Epithelial cell of proximal tubule (primary cell): ENCODE results near the gene CLIC4. TPM values are rescaled to one million over a fixed set of nuclear protein-coding genes. Genes with fewer than 3 reads are reported as not detected.

ENCODE experiments used
- DNase-seq: peaks from one replicate; pipeline ENCODE4 v3.0.0-alpha.2; 2011; ENCODE audit warnings: low read depth
- H3K4me3 ChIP-seq: 2 replicates; pipeline ENCODE4 v1.5.1; 2011; ENCODE audit warnings: low read depth, mild to moderate bottlenecking, low read length
- total RNA-seq: library from RNA; depleted of rRNA; stranded (reverse); fragments of >200 nt; gene quantifications from 2 replicates; pipeline ENCODE4 v1.2.3, GENCODE V29; 2015
- TF ChIP-seq, protein P1 (sequence below): conservative IDR thresholded peaks from 2 replicates; pipeline ENCODE4 v1.5.1; 2012; ENCODE audit warnings: low read depth, mild to moderate bottlenecking, low read length

CLIC4 gene
- total RNA-seq, 1 donor from 2014 or later, result 143 TPM

DNA sequence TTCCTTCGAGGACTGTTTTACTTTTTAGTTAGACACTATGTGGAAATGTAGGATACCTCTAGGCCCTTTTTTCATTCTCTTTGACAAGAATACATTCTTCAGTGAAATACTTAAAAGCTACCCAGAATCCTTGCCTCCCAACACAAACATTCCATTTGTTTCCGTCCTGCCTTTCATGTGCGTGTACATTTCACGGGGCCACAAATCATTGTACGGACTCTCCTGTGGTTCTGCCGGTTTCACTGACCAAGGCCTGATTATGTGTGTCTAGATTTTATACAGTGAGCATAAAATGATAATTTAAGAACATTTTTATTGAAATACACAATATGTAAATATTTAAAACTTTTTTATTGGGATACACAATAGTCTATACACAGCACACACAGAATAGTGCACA, 108.4 kb downstream of the CLIC4 start:
- TF ChIP-seq, protein P1, sequence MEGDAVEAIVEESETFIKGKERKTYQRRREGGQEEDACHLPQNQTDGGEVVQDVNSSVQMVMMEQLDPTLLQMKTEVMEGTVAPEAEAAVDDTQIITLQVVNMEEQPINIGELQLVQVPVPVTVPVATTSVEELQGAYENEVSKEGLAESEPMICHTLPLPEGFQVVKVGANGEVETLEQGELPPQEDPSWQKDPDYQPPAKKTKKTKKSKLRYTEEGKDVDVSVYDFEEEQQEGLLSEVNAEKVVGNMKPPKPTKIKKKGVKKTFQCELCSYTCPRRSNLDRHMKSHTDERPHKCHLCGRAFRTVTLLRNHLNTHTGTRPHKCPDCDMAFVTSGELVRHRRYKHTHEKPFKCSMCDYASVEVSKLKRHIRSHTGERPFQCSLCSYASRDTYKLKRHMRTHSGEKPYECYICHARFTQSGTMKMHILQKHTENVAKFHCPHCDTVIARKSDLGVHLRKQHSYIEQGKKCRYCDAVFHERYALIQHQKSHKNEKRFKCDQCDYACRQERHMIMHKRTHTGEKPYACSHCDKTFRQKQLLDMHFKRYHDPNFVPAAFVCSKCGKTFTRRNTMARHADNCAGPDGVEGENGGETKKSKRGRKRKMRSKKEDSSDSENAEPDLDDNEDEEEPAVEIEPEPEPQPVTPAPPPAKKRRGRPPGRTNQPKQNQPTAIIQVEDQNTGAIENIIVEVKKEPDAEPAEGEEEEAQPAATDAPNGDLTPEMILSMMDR, result no peak
- DNase-seq, result no peak
- no peak overlapping the region for H3K4me3 ChIP-seq

DNA sequence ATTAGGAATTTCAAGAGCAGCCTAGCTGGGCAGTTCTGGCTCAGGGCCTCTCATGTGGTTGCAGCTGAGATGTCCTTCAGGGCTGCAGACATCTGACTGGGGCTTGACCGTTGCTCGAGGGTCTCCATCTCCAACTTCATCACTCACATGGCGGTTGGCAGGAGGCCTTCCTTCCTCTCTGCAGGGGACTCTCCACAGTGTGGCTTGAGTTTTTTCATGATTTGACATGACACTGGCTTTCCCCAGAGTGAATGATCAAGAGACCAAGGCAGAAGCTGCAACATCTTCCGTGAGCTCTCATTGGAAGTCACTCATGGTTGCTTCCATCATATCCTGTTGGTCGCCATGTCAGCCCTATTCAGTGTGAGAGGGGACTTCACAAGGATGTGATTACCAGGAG, 110.2 kb downstream of the CLIC4 start:
- DNase-seq, result no peak
- TF ChIP-seq, protein P1, result no peak
- H3K4me3 ChIP-seq, result no peak overlapping the region

DNA sequence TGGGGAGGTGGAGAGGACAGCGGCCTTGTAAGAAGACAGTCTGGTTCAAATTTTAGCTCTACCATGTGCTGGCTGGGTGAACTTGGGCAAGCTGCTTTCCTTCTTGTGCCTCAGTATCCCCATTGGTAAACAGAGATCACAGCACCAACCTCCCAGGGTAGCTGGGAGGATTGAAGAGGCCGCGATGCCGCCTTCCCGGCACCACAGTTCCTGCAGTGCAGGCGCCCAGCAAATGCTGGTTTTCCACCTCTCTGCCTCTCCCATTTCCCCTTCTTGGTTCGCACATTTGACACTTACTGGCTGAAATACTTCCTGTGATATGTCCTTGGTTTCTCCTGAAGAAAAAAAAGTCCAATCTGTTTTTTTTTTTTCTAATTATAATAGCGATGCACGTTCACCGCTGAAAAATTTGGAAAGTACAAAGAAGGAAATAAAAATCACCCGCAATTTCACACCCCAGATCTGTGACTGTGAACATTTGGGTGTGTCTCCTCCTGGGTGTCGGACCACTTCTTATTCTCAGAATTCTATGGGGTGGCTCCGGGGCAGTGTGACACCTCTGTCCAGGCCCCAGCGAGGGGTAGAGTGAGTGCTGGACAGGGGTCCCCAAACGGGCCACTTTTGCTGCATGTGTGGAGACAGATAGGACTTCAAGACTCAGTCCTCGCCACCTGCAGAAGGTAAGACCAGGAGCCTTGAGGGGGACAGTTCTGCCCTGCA, 111.7 kb downstream of the CLIC4 start:
- DNase-seq, result no peak
- no peak overlapping the region for H3K4me3 ChIP-seq
- TF ChIP-seq, protein P1, result no peak

DNA sequence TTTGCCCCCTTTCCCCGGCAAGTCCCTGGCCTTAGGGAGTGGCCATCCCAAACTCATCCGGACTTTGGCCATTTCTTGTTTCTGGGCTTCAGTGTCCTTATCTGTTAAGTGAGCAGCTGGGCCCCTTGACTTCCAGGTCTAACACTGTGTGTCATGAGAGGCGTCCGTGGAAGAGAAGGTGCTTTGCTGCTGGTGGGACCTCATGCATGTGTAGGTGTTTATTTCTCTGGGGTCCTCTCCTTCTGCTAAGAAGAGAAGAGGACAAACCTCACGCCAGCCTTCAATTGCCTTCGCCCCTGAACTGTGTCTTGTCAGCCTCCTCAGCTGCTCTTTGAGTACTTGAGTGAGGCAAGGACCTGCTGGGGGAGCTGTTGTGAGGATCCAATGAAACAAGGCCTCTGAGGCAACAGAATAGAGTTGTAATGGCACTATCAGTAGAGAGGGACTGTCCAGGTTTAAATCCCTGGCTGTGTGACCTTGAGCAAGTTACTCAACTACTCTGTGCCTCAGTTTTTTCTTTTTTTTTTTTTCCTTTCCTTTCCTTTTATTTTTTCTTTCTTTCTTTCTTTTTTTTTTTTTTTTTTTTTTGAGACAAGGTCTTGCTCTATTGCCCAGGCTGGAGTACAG, 112.4 kb downstream of the CLIC4 start:
- no peak overlapping the region for H3K4me3 ChIP-seq
- TF ChIP-seq, protein P1, result peak; percentile 23
- no peak for DNase-seq

DNA sequence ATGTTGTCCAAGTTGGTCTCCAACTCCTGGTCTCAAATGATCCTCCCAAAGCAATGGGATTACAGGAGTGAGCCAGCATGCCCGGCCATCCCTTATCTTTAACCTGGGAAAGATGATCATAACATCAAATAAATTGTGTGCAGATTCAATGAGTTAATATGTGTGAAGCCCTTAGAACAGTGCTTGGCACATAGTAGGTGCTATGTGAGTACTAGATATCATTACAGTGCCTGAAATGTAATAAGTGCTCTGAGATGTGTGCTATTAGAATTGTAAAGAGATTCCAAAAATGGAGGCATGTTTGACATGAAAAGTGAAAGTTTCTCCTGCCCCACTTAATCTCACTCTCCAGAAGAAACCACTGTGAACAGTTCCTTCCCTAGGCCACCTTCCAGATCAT, 113.0 kb downstream of the CLIC4 start:
- DNase-seq, result no peak
- no peak overlapping the region for H3K4me3 ChIP-seq
- TF ChIP-seq, protein P1, result no peak

DNA sequence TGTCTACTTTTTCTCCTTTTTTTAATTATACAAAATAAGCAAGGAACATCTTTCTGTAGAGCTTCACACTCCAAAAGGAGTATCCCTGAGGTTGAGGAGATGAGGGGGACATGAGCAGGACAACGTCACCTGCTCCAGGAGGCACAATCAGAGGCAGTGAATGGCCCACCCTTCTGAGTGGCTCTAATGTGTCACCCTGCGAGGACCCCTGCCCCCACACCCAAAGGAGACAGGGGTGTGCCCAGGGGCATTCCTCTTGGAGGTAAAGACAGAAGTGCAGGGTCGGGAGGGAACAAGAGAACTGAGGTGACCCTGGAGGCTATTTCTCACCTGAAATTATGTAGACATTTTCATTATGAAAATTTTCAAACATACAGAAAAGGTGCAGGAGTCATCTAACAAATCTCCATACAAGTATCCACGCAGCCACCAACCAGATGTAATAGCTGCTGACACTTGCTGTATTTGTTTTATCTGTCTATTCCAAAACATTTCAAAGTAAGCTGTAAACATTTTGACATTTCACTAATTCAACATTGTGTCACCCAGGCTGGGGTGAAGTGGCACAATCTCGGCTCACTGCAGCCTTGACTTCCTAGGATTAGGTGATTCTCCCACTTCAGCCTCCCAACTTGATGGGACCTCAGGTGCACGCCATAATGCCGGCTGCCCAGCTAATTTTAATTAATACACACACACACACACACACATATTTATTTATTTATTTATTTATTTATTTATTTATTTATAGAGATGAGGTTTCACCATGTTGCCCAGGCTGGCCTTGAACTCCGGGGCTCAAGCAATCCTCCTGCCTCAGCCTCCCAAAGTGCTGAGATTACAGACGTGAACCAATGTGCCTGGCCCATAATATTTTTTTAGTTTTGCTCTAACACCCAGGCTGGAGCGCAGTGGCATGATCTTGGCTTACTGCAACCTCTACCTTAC, 114.1 kb downstream of the CLIC4 start:
- TF ChIP-seq, protein P1, result no peak
- DNase-seq, result no peak
- no peak overlapping the region for H3K4me3 ChIP-seq
